AG10803 (cell line): ENCODE measurements around the gene ZNF835.
"Not testable (repeated sequence)": the region's sequence is repeated elsewhere in the genome, so short reads cannot be mapped to it uniquely, and the experiment has no call there.

Experiments used
- DNase-seq: peaks from one replicate; pipeline ENCODE4 v3.0.0; 2010; ENCODE audit warnings: low read depth
- H3K4me3 ChIP-seq: 2 replicates; pipeline ENCODE4 v1.5.1; 2011; ENCODE audit warnings: mild to moderate bottlenecking, low read length, control low read depth
- TF ChIP-seq, protein P1 (sequence below): conservative IDR thresholded peaks from 2 replicates; pipeline ENCODE4 v1.5.1; 2011; ENCODE audit warnings: mild to moderate bottlenecking, low read length, control low read depth, inconsistent platforms

Gene ZNF835

DNA sequence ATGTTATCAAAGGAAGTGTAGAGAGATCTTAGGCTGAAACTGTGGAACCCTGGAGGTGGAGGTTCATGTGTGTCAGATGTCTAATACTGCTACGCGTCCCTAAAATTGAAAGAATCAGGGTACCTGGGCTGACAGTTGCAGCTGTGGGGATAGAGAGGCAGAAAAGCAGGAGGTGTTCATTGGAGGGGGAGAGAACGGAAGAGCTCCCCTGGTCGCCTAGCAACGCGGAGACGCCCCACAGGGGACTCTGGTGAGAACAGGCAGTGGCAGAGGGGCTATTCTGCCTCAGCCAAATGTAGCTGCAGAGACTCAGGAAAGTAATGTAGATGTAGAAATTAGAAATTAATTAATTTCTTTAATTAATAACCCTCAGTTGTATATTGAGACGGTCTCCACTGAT lies 10.1 kb upstream of the ZNF835 start:
- TF ChIP-seq, protein P1, sequence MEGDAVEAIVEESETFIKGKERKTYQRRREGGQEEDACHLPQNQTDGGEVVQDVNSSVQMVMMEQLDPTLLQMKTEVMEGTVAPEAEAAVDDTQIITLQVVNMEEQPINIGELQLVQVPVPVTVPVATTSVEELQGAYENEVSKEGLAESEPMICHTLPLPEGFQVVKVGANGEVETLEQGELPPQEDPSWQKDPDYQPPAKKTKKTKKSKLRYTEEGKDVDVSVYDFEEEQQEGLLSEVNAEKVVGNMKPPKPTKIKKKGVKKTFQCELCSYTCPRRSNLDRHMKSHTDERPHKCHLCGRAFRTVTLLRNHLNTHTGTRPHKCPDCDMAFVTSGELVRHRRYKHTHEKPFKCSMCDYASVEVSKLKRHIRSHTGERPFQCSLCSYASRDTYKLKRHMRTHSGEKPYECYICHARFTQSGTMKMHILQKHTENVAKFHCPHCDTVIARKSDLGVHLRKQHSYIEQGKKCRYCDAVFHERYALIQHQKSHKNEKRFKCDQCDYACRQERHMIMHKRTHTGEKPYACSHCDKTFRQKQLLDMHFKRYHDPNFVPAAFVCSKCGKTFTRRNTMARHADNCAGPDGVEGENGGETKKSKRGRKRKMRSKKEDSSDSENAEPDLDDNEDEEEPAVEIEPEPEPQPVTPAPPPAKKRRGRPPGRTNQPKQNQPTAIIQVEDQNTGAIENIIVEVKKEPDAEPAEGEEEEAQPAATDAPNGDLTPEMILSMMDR, result no peak

DNA sequence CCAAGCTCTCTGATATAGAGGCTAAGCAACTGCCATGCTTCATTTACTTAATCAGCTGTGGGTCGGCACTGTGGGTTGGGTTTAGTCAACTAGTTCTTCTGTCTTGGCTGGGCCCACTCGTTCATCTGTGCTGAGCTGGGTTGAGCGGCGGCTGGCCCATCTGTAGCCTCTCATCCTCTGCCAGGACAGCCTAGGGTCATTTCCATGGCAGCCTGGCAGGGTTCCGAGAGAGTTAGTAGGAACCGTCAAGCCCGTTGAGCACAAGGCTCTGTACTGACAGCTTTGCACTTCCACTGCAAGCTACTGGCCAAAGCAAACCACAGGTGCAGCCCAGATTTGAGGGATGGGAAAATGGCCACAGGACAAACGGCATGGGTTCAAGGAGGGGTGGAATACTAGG lies 6.6 kb upstream of the ZNF835 start:
- no peak for DNase-seq
- H3K4me3 ChIP-seq, result no peak overlapping the region
- TF ChIP-seq, protein P1, result no peak

More for the DNA sequence above, 10.1 kb upstream of the ZNF835 start:
- no peak overlapping the region for H3K4me3 ChIP-seq
- no peak for DNase-seq

DNA sequence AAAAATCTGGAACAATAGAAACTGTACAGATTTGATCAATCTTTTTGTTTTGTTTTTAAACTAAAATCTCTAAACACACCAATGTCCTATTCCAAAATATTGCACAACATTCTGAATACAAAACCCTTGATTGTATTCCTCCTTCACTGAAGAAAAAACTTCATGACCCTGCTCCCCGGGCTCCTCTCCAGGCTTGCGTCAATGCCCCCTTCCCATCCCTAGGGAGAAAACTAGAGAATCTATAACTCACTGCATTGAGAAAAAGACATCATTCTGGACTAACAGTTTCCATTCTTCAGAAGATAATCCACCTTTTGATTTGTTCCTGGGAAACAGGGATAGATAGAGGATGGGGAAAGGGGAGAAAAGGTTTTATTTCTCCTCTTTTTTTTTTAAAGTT lies 1.1 kb upstream of the ZNF835 start:
- not testable (repeated sequence) for DNase-seq, H3K4me3 ChIP-seq

DNA sequence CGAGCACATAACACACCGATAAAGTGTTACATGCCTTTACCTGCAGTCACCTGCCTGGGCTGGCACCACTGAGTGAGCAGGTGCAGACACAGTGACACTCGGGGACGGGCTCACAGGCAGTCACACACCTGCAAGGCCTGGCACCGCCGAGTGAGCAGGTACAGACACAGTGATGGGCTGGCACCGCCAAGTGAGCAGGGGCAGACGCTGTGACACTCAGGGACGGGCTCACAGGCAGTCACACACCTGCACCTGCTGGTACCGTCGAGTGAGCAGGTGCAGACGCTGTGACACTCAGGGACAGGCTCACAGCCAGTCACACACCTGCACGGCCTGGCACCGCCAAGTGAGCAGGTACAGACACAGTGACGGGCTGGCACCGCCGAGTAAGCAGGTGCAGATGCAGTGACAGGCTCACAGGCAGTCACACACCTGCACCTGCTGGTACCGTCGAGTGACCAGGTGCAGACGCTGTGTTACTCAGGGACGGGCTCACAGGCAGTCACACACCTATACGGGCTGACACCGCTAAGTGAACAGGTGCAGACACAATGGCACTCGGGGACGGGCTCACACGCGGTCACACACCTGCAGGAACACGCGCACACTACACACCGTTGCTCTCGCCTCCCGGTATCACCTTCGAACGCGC lies 470 bp downstream of the ZNF835 start:
- TF ChIP-seq, protein P1, result no peak
- H3K4me3 ChIP-seq, result no peak overlapping the region
- DNase-seq, result no peak

DNA sequence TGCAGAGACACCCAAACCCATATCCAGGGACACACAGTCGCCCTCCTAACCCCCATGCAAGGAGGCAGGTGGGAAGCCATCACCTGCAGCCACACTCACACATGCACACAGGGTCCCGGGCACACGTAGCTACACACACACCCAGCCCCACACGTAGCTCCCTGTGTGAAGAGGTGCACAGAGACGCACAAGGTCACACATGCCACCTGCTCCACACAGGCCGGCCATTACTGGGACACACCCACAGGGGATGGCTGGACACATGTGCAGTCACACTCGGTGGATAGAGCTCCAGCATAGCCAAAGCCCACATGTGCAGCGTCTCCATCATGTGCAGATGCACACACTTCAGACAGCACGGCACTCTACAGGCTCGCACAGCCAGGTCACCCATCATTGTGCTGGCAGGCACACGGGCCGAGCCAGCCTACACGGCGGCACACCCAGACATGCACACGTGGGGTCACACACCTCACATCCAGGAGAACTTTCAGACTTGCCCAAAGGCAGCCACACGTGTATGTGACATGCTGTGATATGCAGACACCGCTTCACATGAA lies 1.1 kb downstream of the ZNF835 start:
- no peak for DNase-seq
- H3K4me3 ChIP-seq, result no peak overlapping the region
- TF ChIP-seq, protein P1, result no peak

DNA sequence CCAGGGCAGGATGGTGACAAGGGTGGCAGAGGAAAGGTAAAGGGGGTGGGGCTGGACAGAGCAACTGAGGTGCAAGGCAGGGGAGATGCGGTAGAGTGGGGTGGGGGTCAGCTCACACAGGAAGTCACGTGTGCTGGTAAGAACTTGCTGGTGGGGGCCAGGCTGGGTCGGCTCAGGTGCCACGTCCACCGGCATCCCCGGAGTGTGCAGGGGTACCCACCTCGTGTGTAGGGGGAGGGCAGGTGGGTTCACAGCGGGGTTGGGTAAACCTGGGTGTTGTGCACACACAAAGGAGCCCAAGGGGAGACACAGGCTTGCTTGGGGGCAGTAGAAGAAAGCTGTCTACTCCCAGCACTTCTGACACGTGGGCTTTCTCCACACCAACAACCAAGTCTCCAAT lies 2.9 kb downstream of the ZNF835 start:
- H3K4me3 ChIP-seq, result no peak overlapping the region
- DNase-seq, result no peak
- TF ChIP-seq, protein P1, result no peak

DNA sequence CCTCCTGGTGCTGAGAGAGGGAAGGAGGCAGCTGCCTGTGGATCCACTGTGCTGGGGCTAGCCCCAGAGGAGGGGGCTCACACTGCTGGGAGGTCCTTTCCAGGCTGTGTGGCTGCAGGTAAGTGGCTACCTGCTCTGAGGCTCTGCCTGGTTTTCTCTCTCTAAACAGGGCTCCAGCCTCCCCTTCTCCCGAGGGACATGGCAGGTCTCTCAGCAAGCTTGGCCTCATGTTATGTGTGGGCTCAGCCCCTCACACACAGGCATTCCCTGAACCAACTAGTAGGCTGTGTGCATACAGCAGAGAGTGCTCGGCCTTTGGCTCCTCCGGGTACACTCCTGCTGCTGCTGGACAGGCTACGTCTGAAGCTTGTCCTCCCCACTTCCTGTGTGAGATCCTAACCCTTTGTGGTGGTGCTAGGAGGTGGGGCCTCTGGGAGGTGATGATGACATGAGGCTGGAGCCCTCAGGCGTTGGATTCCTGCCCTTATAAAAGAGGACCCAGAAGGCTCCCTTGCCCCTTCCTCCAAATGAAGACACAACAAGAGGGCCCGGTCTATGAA lies 4.2 kb downstream of the ZNF835 start:
- TF ChIP-seq, protein P1, result no peak
- H3K4me3 ChIP-seq, result no peak overlapping the region
- DNase-seq, result no peak
